ENCODE measurements around the gene EEFSEC.

EEFSEC gene

GRCh38 chr3:128153156-128154041, at the start of gene EEFSEC:
EEFSEC (plus strand) TSS chr3:128153481; CDS start chr3:128153508, 27 bp downstream.
- DNase-seq: peak; percentile 85

- DNase-seq: no peak
Measured at GRCh38 chr3:128107834-128108233, 45.4 kb upstream of the EEFSEC start.

- DNase-seq: no peak
Measured at GRCh38 chr3:128111147-128111546, 42.1 kb upstream of the EEFSEC start.

GRCh38 chr3:128112357-128112968, 40.8 kb upstream of the EEFSEC start:
- no peak for DNase-seq

- no peak for DNase-seq
Measured at GRCh38 chr3:128113817-128114794, 39.2 kb upstream of the EEFSEC start.

- DNase-seq: no peak
Measured at GRCh38 chr3:128122013-128122412, 31.3 kb upstream of the EEFSEC start.

GRCh38 chr3:128123156-128123537, 30.1 kb upstream of the EEFSEC start:
- no peak for DNase-seq

GRCh38 chr3:128123538-128124368, 29.5 kb upstream of the EEFSEC start, which contains the start of gene RUVBL1:
RUVBL1 (minus strand) TSS chr3:128123812; CDS start chr3:128123724, 88 bp downstream.
- DNase-seq: peak; percentile 98

- DNase-seq: no peak
Measured at GRCh38 chr3:128127236-128127635, 26.0 kb upstream of the EEFSEC start.

GRCh38 chr3:128128251-128128650, 25.0 kb upstream of the EEFSEC start:
- no peak for DNase-seq

- no peak for DNase-seq
Measured at GRCh38 chr3:128131897-128132646, 21.2 kb upstream of the EEFSEC start.

- DNase-seq: no peak
Measured at GRCh38 chr3:128133273-128133883, 19.9 kb upstream of the EEFSEC start.

- no peak for DNase-seq
Measured at GRCh38 chr3:128143496-128143895, 9.8 kb upstream of the EEFSEC start.

- no peak for DNase-seq
Measured at GRCh38 chr3:128144512-128145187, 8.6 kb upstream of the EEFSEC start.

GRCh38 chr3:128145279-128145678, 8.0 kb upstream of the EEFSEC start:
- DNase-seq: no peak

GRCh38 chr3:128146201-128146600, 7.1 kb upstream of the EEFSEC start:
- no peak for DNase-seq

- no peak for DNase-seq
Measured at GRCh38 chr3:128149650-128150049, 3.6 kb upstream of the EEFSEC start.

- no peak for DNase-seq
Measured at GRCh38 chr3:128151758-128152274, 1.5 kb upstream of the EEFSEC start.

- DNase-seq: no peak
Measured at GRCh38 chr3:128152419-128153155, 694 bp upstream of the EEFSEC start.

Data from left hindlimb (tissue), 1 donor.